Vagina (tissue), 2 donors: ENCODE data around the gene MICAL2. TPM values are rescaled to one million over a fixed set of nuclear protein-coding genes. Genes with fewer than 3 reads are reported as not detected.
"Not testable (repeated sequence)": the region's sequence is repeated elsewhere in the genome, so short reads cannot be mapped to it uniquely, and the experiment has no call there.

Source experiments
- DNase-seq, 2 donors: peaks; one replicate each; pipeline ENCODE4 v3.0.0-alpha.2; 2017; ENCODE audit errors: extremely low spot score in 2 of 2
- H3K27ac ChIP-seq: fragments of 200-600 bp; sonication (generic); one replicate; pipeline ENCODE4 v1.5.1; 2019
- H3K27me3 ChIP-seq: fragments of 200-600 bp; sonication (generic); one replicate; pipeline ENCODE4 v1.5.1; 2019
- H3K36me3 ChIP-seq, 2 donors: fragments of 200-600 bp; sonication (generic); one replicate each; pipeline ENCODE4 v1.5.1; 2017 to 2019
- H3K4me1 ChIP-seq: fragments of 200-600 bp; sonication (generic); one replicate; pipeline ENCODE4 v1.5.1; 2019
- H3K4me3 ChIP-seq, 2 donors: fragments of 200-600 bp; sonication (generic); 1 replicate in 1 of 2; 2 replicates in 1 of 2; pipeline ENCODE4 v1.5.1; 2016 to 2019
- H3K9me3 ChIP-seq: fragments of 200-600 bp; sonication (generic); one replicate; pipeline ENCODE4 v1.5.1; 2019
- POLR2A ChIP-seq, 2 donors: fragments of 450-650 bp; IDR thresholded peaks; one replicate each; pipeline ENCODE4 v1.6.1; 2017; ENCODE audit warnings: antibody characterized with exemption in 2 of 2, mild to moderate bottlenecking in 2 of 2, moderate library complexity in 2 of 2
- POLR2AphosphoS5 ChIP-seq, 2 donors: sonication (generic); formaldehyde crosslinking; IDR thresholded peaks; one replicate each; pipeline ENCODE4 v1.9.0; 2017; ENCODE audit warnings: antibody characterized with exemption in 2 of 2, mild to moderate bottlenecking in 2 of 2, low read depth in 1 of 2; ENCODE audit not compliant: insufficient read depth in 1 of 2
- intact Hi-C: fragments of 100-400 bp; cut with DNase I; formaldehyde crosslinking; loops from one replicate; pipeline ENCODE4 v1.15.1; 2023
- total RNA-seq: library from RNA; depleted of rRNA; stranded (reverse); fragments of >200 nt; gene quantifications from one replicate; pipeline ENCODE4 v1.2.3, GENCODE V29; 2016
- TF ChIP-seq, protein P1 (sequence below), 3 experiments: fragments of 450-650 bp in 2 of 3; fragments of 200-600 bp in 1 of 3; sonication (generic) in 1 of 3; IDR thresholded peaks; one replicate each; pipeline ENCODE4 v1.5.1; 2017 to 2019; ENCODE audit warnings: antibody characterized with exemption in 3 of 3, mild to moderate bottlenecking in 2 of 3, moderate library complexity in 2 of 3

Gene MICAL2
- total RNA-seq, 1 donor from 2014 or later: 41.7 TPM

DNA sequence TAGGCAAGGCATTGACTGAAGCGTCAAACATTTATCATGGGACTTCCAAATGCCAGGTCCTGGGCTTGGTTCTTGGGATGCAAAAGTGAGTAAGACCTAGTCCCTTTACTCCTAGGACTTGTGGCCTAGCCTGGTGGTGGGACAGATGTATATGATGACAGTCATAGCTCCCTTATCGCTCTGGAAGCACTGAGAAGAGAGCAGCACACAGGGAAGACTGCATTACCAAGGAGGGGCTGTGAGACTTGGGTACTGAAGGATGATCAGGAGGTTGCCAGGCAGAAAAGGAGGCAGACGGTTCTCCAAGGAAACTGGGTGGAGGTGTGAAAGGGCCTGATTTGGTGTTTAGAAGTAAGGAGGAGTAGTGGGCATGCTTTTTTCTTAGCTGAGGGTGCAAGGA is 32.5 kb downstream of the MICAL2 start:
- Histone ChIP-seq H3K27ac (peak overlapping the region; percentile 47), H3K36me3 (no peaks in the 10 kb centered on the region), H3K4me1 (peaks cover 63% of the 10 kb centered on the region), H3K27me3 (no peaks in the 10 kb centered on the region), H3K4me3 (no peak overlapping the region), H3K9me3 (no peaks in the 10 kb centered on the region)
- intact Hi-C loops: no loop called here
- TF ChIP-seq POLR2AphosphoS5 (IDR thresholded peaks at IDR 0.05; ENCODE audit: insufficient read depth in 1 of 2, low read depth in 1 of 2) (no peak), POLR2A (IDR thresholded peaks at IDR 0.05) (no peak)
- TF ChIP-seq, protein P1, sequence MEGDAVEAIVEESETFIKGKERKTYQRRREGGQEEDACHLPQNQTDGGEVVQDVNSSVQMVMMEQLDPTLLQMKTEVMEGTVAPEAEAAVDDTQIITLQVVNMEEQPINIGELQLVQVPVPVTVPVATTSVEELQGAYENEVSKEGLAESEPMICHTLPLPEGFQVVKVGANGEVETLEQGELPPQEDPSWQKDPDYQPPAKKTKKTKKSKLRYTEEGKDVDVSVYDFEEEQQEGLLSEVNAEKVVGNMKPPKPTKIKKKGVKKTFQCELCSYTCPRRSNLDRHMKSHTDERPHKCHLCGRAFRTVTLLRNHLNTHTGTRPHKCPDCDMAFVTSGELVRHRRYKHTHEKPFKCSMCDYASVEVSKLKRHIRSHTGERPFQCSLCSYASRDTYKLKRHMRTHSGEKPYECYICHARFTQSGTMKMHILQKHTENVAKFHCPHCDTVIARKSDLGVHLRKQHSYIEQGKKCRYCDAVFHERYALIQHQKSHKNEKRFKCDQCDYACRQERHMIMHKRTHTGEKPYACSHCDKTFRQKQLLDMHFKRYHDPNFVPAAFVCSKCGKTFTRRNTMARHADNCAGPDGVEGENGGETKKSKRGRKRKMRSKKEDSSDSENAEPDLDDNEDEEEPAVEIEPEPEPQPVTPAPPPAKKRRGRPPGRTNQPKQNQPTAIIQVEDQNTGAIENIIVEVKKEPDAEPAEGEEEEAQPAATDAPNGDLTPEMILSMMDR (IDR thresholded peaks at IDR 0.05): no peak
- DNase-seq: no peak

DNA sequence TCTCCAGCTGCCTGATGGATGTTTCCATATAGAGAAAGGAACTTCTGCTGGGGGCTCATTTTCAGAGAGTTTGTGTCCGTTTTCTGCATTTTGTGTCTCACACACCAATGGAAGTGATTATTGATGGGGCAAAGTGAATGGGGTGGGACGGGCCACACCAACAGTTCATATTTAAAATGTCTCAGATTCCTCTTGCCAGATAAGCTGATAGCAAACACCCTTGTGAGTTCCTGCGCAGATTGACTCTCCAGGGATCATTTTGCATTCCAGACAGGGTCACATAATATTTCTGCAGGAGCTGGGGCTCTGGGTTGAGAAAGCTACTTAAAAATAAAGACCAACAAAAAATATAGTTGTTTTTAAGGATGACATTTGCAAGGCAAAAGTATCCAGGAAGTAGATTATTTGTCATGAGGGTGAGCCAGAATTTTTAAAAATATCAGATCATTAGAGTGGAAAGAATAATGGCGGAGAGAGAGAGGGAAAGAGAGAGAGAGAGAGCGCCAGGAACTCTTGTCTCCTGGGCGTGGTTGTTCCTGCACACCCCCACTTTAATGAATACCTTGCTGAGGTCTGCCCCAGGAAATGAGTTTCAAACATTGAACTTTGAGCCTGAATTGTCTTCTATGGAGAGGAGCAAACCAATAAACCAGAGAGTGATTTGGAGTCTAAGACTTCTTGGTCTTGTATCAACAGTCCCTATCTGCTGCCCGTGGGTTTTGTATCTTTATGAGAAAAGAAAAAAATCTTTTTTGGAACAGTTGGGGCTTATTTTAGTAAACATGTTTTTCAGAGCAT is 33.3 kb downstream of the MICAL2 start:
- intact Hi-C loops: no loop called here
- DNase-seq: no peak
- H3K4me1 ChIP-seq: peaks cover 55% of the 10 kb centered on the region
- H3K27me3 ChIP-seq: no peaks in the 10 kb centered on the region
- no peak overlapping the region for H3K4me3 ChIP-seq
- H3K9me3 ChIP-seq: no peaks in the 10 kb centered on the region
- H3K27ac ChIP-seq: peak overlapping the region; percentile 47
- no peaks in the 10 kb centered on the region for H3K36me3 ChIP-seq
- TF ChIP-seq, protein P1 (IDR thresholded peaks at IDR 0.05): no peak
- TF ChIP-seq POLR2AphosphoS5 (IDR thresholded peaks at IDR 0.05; ENCODE audit: insufficient read depth in 1 of 2, low read depth in 1 of 2) (no peak), POLR2A (IDR thresholded peaks at IDR 0.05) (no peak)

DNA sequence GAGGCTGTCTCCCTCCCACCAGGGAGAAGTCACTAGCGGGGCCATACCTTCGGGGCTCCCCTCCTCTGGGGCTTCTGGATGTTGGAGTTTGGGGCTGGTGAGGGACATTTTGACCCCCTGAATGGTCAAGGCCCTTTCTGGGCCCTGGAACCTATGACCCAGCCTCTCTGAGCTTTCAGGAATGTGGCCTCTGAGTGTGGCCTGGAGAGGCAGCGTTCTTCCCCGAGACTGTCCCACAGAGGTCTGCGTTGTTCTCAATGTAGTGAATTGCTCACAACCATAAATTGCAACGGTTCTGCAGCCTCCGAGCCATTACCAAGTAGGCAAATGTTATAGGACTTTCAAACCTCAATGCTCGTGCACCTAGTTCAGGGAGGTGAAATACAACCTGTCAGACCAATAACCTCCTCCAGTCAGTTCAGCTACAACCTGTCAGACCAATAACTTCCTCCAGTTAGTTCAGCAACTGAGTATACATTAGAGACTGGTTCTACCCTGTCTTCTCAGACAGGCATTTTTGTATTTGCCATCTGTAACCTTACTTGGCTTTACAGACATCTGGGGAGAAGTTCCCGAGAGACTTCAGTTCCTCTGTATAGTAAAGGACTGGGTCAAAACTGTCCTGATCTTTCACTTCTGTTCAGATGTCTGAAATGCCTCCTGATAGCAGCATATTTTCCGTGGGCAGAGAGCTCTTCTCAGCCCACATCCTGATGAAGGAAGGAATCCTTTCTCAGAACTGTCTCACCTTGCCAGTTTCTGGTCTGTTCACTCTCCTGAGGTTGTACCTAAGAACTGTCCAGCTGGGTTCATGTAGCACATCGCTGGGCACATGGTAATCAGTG is 34.2 kb downstream of the MICAL2 start:
- peak in 1 of 2 donors; percentile 13 for TF ChIP-seq POLR2AphosphoS5 (IDR thresholded peaks at IDR 0.05; ENCODE audit: insufficient read depth in 1 of 2, low read depth in 1 of 2)
- no peak for TF ChIP-seq POLR2A (IDR thresholded peaks at IDR 0.05)
- TF ChIP-seq, protein P1 (IDR thresholded peaks at IDR 0.05): no peak
- H3K4me1 ChIP-seq: peaks cover 46% of the 10 kb centered on the region
- intact Hi-C loops: no loop called here

DNA sequence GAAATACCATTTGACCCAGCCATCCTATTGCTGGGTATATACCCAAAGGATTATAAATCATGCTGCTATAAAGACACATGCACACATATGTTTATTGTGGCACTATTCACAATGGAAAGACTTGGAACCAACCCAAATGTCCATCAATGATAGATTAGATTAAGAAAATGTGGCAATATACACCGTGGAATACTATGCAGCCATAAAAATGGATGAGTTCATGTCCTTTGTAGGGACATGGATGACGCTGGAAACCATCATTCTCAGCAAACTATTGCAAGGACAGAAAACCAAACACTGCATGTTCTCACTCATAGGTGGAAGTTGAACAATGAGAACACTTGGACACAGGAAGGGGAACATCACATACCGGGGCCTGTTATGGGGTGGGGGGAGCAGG is 36.3 kb downstream of the MICAL2 start:
- intact Hi-C loops: not testable (repeated sequence)
- H3K4me1 ChIP-seq: peaks cover 32% of the 10 kb centered on the region

More for the DNA sequence above, 34.2 kb downstream of the MICAL2 start:
- H3K27ac ChIP-seq: peak overlapping the region; percentile 47
- DNase-seq: no peak
- no peaks in the 10 kb centered on the region for H3K36me3 ChIP-seq
- H3K4me3 ChIP-seq: no peak overlapping the region
- H3K9me3 ChIP-seq: no peaks in the 10 kb centered on the region
- no peaks in the 10 kb centered on the region for H3K27me3 ChIP-seq

DNA sequence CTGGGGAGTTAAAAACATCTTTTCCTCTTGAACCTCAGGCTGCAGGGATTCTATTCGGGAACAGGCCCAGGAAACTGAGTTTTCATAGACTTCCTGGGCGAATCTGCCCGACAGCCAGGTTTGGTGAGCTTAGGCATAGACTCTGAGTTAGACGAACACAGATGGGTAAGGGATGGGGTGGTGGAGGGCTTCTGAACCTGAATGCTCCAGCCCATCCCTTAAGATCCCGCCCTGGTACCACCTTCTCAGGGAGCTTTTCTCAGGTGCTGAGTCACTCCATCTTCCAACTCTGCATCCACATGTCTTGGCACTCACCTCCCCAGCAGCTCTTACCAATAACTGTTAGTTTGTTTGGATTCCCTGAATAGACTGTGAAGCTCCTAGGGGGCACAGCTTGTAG is 37.4 kb downstream of the MICAL2 start:
- no peak for DNase-seq
- Histone ChIP-seq H3K36me3 (no peaks in the 10 kb centered on the region), H3K4me1 (peaks cover 23% of the 10 kb centered on the region), H3K27me3 (no peaks in the 10 kb centered on the region), H3K9me3 (no peaks in the 10 kb centered on the region), H3K4me3 (no peak overlapping the region), H3K27ac (no peak overlapping the region)
- intact Hi-C loops: no loop called here
- no peak for TF ChIP-seq POLR2A (IDR thresholded peaks at IDR 0.05)
- TF ChIP-seq, protein P1 (IDR thresholded peaks at IDR 0.05): no peak
- no peak for TF ChIP-seq POLR2AphosphoS5 (IDR thresholded peaks at IDR 0.05; ENCODE audit: insufficient read depth in 1 of 2, low read depth in 1 of 2)

More for the DNA sequence above, 36.3 kb downstream of the MICAL2 start:
- not testable (repeated sequence) for H3K36me3 ChIP-seq, H3K27ac ChIP-seq, H3K9me3 ChIP-seq, DNase-seq, H3K27me3 ChIP-seq, H3K4me3 ChIP-seq
